Mesothelial cell of epicardium (in vitro differentiated cells): Measurements from ENCODE around the gene CEP76. TPM values are rescaled to one million over a fixed set of nuclear protein-coding genes. Genes with fewer than 3 reads are reported as not detected.
"Not testable (repeated sequence)": the region's sequence is repeated elsewhere in the genome, so short reads cannot be mapped to it uniquely, and the experiment has no call there.

Experiments used
- DNase-seq, 2 experiments: peaks; one replicate each; pipeline ENCODE4 v3.0.0; 2021; ENCODE audit warnings: low spot score in 2 of 2; ENCODE audit not compliant: unreplicated experiment in 2 of 2
- H3K27ac Mint-ChIP-seq: 2 replicates; pipeline ENCODE4 v1.8.0; 2021; ENCODE audit warnings: mixed read lengths
- H3K27me3 Mint-ChIP-seq: 2 replicates; pipeline ENCODE4 v1.8.0; 2021; ENCODE audit warnings: low read depth, mixed read lengths
- H3K36me3 Mint-ChIP-seq: 2 replicates; pipeline ENCODE4 v1.8.0; 2021; ENCODE audit warnings: mixed read lengths
- H3K4me1 Mint-ChIP-seq: 2 replicates; pipeline ENCODE4 v1.8.0; 2021; ENCODE audit warnings: mixed read lengths
- H3K4me3 Mint-ChIP-seq: 2 replicates; pipeline ENCODE4 v1.8.0; 2021; ENCODE audit warnings: mild to moderate bottlenecking, moderate library complexity, mixed read lengths
- H3K9me3 Mint-ChIP-seq: 2 replicates; pipeline ENCODE4 v1.8.0; 2021; ENCODE audit warnings: mixed read lengths
- CTCF ChIP-seq: fragments of 200-600 bp; sonication (generic); IDR thresholded peaks from one replicate; pipeline ENCODE4 v1.5.0; 2021; ENCODE audit warnings: antibody characterized with exemption; ENCODE audit not compliant: unreplicated experiment
- total RNA-seq: library from RNA; stranded (reverse); gene quantifications from 3 replicates; pipeline ENCODE4 v1.2.1, GENCODE V29; 2021

The CEP76 gene
- total RNA-seq, 1 donor from 2014 or later: 9.6 TPM

GRCh38 chr18:12652861-12653401 is 49.6 kb downstream of the CEP76 start:
- Mint-ChIP-seq H3K9me3 (no peaks in the 10 kb centered on the region), H3K4me3 (no peak overlapping the region), H3K4me1 (peaks cover 30% of the 10 kb centered on the region), H3K27me3 (peaks cover 5% of the 10 kb centered on the region), H3K27ac (no peak overlapping the region), H3K36me3 (no peaks in the 10 kb centered on the region)
- no peak for TF ChIP-seq CTCF
- DNase-seq: no peak

GRCh38 chr18:12651651-12652050 is 50.9 kb downstream of the CEP76 start:
- no peak overlapping the region for H3K4me3 Mint-ChIP-seq

GRCh38 chr18:12647773-12648172 is 54.8 kb downstream of the CEP76 start:
- DNase-seq: no peak
- Mint-ChIP-seq H3K36me3 (peaks cover 1% of the 10 kb centered on the region), H3K4me3 (no peak overlapping the region), H3K9me3 (no peaks in the 10 kb centered on the region), H3K27me3 (no peaks in the 10 kb centered on the region), H3K27ac (no peak overlapping the region), H3K4me1 (peaks cover 27% of the 10 kb centered on the region)
- TF ChIP-seq CTCF: no peak

More at GRCh38 chr18:12651651-12652050, 50.9 kb downstream of the CEP76 start:
- H3K36me3 Mint-ChIP-seq: peaks cover 1% of the 10 kb centered on the region
- peaks cover 28% of the 10 kb centered on the region for H3K4me1 Mint-ChIP-seq
- no peak overlapping the region for H3K27ac Mint-ChIP-seq
- H3K9me3 Mint-ChIP-seq: no peaks in the 10 kb centered on the region
- DNase-seq: no peak
- H3K27me3 Mint-ChIP-seq: peaks cover 5% of the 10 kb centered on the region
- no peak for TF ChIP-seq CTCF

- Mint-ChIP-seq H3K27me3 (no peaks in the 10 kb centered on the region), H3K4me3 (no peak overlapping the region), H3K27ac (peak overlapping the region; percentile 5), H3K9me3 (no peaks in the 10 kb centered on the region), H3K4me1 (peaks cover 18% of the 10 kb centered on the region), H3K36me3 (peaks cover 1% of the 10 kb centered on the region)
- TF ChIP-seq CTCF: no peak
- no peak for DNase-seq
Observed at GRCh38 chr18:12645751-12646203, 56.7 kb downstream of the CEP76 start.

- H3K36me3 Mint-ChIP-seq: peaks cover 1% of the 10 kb centered on the region
- peak overlapping the region; percentile 5 for H3K27ac Mint-ChIP-seq
- peaks cover 22% of the 10 kb centered on the region for H3K4me1 Mint-ChIP-seq
- H3K27me3 Mint-ChIP-seq: no peaks in the 10 kb centered on the region
- no peak for DNase-seq
- H3K9me3 Mint-ChIP-seq: no peaks in the 10 kb centered on the region
- no peak overlapping the region for H3K4me3 Mint-ChIP-seq
- TF ChIP-seq CTCF: no peak
Observed at GRCh38 chr18:12645254-12645653, 57.3 kb downstream of the CEP76 start.

GRCh38 chr18:12643756-12644155 is 58.8 kb downstream of the CEP76 start:
- H3K36me3 Mint-ChIP-seq, H3K27ac Mint-ChIP-seq, DNase-seq, H3K4me3 Mint-ChIP-seq, H3K27me3 Mint-ChIP-seq, H3K9me3 Mint-ChIP-seq: not testable (repeated sequence)
- H3K4me1 Mint-ChIP-seq: peaks cover 23% of the 10 kb centered on the region
